ENCODE data around the gene ANLN. TPM values are rescaled to one million over a fixed set of nuclear protein-coding genes. Genes with fewer than 3 reads are reported as not detected.

The ANLN gene
- total RNA-seq, 4 donors from 2014 or later = 0.26 to 43.8 (median 2.9) TPM

- Histone ChIP-seq H3K27ac (peak overlapping the region; percentile 35 to 78), H3K4me3 (peak overlapping the region; percentile 34 to 79), H3K9me3 (no peaks in the 10 kb centered on the region), H3K27me3 (no peaks in the 10 kb centered on the region), H3K4me1 (no peaks in the 10 kb centered on the region), H3K36me3 (no peaks in the 10 kb centered on the region)
- intact Hi-C loops (cut with DNase I; ENCODE audit: low total_unique reads) = no loop called here
- peak; percentile 84 to 86 for DNase-seq
- peak in 1 of 2 donors; percentile 48 for TF ChIP-seq POLR2A (IDR thresholded peaks at IDR 0.05)
- TF ChIP-seq, protein P1, sequence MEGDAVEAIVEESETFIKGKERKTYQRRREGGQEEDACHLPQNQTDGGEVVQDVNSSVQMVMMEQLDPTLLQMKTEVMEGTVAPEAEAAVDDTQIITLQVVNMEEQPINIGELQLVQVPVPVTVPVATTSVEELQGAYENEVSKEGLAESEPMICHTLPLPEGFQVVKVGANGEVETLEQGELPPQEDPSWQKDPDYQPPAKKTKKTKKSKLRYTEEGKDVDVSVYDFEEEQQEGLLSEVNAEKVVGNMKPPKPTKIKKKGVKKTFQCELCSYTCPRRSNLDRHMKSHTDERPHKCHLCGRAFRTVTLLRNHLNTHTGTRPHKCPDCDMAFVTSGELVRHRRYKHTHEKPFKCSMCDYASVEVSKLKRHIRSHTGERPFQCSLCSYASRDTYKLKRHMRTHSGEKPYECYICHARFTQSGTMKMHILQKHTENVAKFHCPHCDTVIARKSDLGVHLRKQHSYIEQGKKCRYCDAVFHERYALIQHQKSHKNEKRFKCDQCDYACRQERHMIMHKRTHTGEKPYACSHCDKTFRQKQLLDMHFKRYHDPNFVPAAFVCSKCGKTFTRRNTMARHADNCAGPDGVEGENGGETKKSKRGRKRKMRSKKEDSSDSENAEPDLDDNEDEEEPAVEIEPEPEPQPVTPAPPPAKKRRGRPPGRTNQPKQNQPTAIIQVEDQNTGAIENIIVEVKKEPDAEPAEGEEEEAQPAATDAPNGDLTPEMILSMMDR (IDR thresholded peaks at IDR 0.05) = peak; percentile 87 to 96 (median 90)
Observed at GRCh38 chr7:36366718-36367560, 22.7 kb upstream of the ANLN start.

DNA sequence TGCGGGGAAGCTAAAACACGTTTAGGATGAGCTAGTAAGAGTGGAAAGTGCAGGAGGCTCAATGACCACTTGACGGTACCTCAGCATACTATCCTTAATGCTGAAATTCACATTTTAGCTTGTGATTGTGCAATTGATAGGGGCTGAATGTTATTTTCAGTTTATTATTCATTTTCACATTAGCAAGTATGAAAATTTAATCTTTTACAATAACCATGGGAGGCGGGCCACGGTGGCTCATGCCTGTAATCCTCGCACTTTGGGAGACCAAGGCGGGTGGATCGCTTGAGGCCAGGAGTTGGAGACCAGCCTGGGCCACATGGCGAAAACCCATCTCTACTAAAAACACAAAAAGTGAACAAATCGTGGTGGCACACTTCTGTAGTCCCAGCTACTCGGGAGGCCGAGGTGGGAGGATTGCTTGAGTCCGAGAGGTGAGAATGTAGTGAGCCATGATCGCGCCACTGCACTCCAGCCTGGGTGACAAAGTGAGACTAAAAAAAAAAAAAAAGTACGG, 22.0 kb upstream of the ANLN start:
- no peaks in the 10 kb centered on the region for H3K9me3 ChIP-seq
- intact Hi-C loops (cut with DNase I; ENCODE audit: low total_unique reads) = no loop called here
- no peak for DNase-seq
- peak overlapping the region; percentile 34 to 79 for H3K4me3 ChIP-seq
- no peaks in the 10 kb centered on the region for H3K4me1 ChIP-seq
- no peaks in the 10 kb centered on the region for H3K36me3 ChIP-seq
- TF ChIP-seq, protein P1 (IDR thresholded peaks at IDR 0.05) = no peak
- no peak for TF ChIP-seq POLR2A (IDR thresholded peaks at IDR 0.05)
- peak overlapping the region in 1 of 2 donors; percentile 78 for H3K27ac ChIP-seq
- no peaks in the 10 kb centered on the region for H3K27me3 ChIP-seq

DNA sequence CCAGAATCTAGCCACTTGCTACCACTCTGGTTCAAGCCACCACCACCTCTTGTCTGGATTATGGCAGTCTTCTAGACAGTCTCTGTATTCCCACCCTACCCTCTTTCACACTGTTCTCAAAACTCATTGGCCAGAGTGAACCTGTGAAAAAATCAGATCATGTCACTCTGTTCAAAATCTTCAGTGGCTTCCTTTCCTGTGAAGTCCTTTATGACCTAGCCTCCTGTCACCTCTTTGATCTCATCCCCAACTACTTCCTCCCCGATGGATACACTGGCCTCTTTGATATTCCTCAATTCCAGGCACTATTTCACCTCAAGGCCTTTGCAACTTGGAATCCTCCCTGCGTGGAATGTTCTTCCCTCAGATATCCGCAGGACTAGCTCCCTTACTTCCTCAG, 21.2 kb upstream of the ANLN start:
- Histone ChIP-seq H3K4me3 (no peak overlapping the region), H3K27me3 (no peaks in the 10 kb centered on the region), H3K9me3 (no peaks in the 10 kb centered on the region), H3K4me1 (no peaks in the 10 kb centered on the region), H3K27ac (no peak overlapping the region), H3K36me3 (no peaks in the 10 kb centered on the region)
- no peak for TF ChIP-seq POLR2A (IDR thresholded peaks at IDR 0.05)
- TF ChIP-seq, protein P1 (IDR thresholded peaks at IDR 0.05) = no peak
- intact Hi-C loops (cut with DNase I; ENCODE audit: low total_unique reads) = no loop called here
- no peak for DNase-seq

GRCh38 chr7:36369171-36369570, 20.5 kb upstream of the ANLN start:
- DNase-seq = no peak

GRCh38 chr7:36370046-36370445, 19.6 kb upstream of the ANLN start:
- Histone ChIP-seq H3K36me3 (no peaks in the 10 kb centered on the region), H3K4me3 (no peak overlapping the region), H3K4me1 (no peaks in the 10 kb centered on the region), H3K27ac (no peak overlapping the region), H3K27me3 (no peaks in the 10 kb centered on the region), H3K9me3 (no peaks in the 10 kb centered on the region)
- intact Hi-C loops (cut with DNase I; ENCODE audit: low total_unique reads) = no loop called here
- DNase-seq = no peak
- no peak for TF ChIP-seq POLR2A (IDR thresholded peaks at IDR 0.05)
- TF ChIP-seq, protein P1 (IDR thresholded peaks at IDR 0.05) = no peak

More at GRCh38 chr7:36369171-36369570, 20.5 kb upstream of the ANLN start:
- no peak for TF ChIP-seq POLR2A (IDR thresholded peaks at IDR 0.05)
- TF ChIP-seq, protein P1 (IDR thresholded peaks at IDR 0.05) = no peak
- H3K27me3 ChIP-seq = no peaks in the 10 kb centered on the region
- no peaks in the 10 kb centered on the region for H3K4me1 ChIP-seq
- no peaks in the 10 kb centered on the region for H3K36me3 ChIP-seq
- intact Hi-C loops (cut with DNase I; ENCODE audit: low total_unique reads) = no loop called here
- H3K9me3 ChIP-seq = no peaks in the 10 kb centered on the region
- H3K27ac ChIP-seq = no peak overlapping the region
- no peak overlapping the region for H3K4me3 ChIP-seq
